OCI-M2 (cell line): ENCODE data around the gene C15orf62.

Source experiments
- DNase-seq: peaks from one replicate; lab custom pipeline; 2025; ENCODE audit not compliant: unreplicated experiment; lab: John Stamatoyannopoulos, UW

Gene C15orf62

DNA sequence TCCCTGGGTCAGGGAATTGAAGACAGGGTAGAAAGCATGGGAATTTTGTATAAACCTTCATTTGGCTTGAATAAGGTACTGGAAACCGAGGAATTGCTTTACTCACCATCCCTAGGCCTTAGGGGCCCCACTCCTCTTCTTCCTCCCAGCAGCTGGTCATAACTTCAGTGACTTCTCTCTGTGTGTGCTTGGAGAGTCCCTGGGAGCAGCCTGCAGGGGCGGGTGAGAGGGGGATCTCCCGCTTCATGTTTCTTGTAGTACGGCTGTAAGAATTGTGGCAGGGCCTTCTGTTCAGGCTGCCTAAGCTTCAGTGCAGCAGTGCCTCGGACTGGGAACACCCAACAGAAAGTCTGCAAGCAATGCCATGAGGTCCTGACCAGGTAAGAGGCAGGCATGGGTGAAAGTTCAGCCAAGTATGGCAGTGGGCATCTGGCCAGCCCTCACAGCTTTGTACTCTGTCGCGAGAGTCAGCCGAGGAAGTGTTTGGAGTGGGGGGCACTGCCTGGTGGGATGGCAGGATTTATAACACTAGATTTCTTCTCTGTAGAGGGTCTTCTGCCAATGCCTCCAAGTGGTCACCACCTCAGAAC, 39.2 kb downstream of the C15orf62 start:
- DNase-seq, result no peak

DNA sequence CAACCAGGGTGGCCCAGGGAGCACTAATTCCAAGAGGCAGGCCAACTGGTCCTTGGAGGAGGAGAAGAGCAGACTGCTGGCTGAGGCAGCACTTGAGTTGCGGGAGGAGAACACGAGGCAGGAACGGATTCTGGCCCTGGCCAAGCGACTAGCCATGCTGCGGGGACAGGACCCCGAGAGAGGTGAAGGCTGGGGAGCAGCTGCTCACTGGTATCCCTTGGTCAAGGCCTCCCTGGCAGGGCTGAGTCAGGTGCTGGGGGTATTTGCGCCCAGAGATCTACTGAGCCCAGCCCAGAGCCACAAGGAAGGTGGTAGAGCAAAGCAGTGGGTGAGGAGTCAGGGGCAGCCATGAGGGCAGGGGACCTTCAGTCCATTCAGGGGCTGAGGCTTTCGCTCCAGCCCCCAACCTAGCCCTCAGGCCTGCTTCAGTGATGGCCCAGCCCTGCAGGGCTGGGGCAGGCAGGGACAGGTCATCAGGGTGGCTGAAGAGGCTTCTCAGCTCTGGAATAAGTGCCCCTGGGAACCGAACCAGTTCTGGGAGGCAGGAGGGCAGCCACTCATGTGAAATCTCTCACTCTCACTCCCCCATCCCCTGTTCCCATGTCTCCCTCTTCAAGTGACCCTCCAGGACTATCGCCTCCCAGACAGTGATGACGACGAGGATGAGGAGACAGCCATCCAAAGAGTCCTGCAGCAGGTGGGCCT, 43.1 kb downstream of the C15orf62 start:
- no peak for DNase-seq

DNA sequence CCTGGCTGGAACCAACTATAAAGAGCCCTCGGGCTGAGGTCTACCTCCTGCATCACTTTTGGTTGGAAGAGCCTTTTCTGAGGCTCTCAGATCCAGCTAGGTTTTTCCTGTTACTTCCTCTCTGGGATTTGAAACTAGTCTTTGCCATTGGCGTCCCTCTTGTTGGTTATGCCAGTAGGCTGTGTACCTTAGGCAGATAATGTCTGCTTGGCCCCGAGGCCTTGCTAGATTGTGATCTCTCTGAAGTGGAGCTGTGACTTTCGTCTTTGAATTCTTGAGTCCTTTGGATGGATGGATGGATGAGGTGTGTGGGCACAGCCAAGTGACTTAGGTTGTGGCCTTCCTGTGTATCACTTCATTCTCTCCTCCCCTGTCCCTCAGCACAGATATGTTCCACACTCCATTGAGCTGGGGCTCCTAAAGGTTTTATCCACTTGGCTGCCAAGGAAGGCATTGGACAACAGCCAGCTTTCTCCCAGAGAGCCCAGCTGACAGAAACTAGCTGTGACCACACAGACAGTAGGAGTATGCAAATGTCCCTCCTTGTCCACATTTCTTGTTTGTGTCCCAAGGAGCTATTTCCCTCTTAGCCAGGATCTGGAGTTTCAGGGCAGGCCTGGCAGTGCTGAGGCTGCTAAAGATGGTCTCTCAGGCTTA, 45.4 kb downstream of the C15orf62 start:
- no peak for DNase-seq

DNA sequence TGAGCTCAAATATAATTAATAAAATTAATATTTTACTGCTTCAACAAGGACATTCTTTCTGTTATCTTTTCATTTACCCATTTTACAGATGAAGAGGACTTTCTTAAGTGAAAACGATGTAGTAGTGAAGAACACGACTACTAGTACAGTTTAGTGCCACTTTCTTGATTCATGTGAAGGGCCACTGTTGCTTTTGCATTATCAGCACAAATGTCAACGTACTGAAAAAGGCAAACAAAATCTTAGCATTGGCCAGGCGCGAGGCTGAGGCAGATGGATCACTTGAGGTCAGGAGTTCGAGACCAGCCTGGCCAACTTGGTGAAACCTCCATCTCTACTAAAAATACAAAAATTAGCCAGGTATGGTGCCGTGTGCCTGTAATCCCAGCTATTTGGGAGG, 49.3 kb downstream of the C15orf62 start:
- no peak for DNase-seq

DNA sequence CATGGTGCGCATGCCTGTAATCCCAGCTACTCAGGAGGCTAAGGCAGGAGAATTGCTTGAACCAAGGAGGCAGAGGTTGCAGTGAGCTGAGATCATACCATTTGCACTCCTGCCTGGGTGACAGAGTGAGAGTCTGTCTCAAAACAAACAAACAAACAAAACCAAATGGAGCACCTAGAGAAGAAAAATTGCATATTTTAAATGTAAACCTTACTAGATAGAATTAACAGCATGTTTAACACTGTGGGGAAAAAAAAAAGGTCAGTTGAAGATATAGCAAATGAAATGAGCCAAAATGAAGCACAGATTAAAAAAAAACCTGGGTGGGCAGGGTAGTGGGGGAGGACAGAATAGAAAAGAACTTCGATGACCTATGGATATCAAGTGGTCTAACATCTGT, 51.4 kb downstream of the C15orf62 start:
- DNase-seq, result no peak
